B cell (primary cell): ENCODE data around the gene PRSS50. TPM values are rescaled to one million over a fixed set of nuclear protein-coding genes. Genes with fewer than 3 reads are reported as not detected.
"Not testable (repeated sequence)": the region's sequence is repeated elsewhere in the genome, so short reads cannot be mapped to it uniquely, and the experiment has no call there.

Source experiments
- ATAC-seq: fragments of 200-7000 bp; cut with Tn5 transposase; one replicate; pipeline ENCODE4 v1.10.0; 2021; ENCODE audit warnings: low read depth, mild to moderate bottlenecking, moderate number of reproducible peaks, moderate library complexity
- CTCF ChIA-PET: fragments of 350-600 bp; sonication (Branson Sonifier 250); formaldehyde crosslinking; loops from one replicate; lab custom pipeline; 2021; ENCODE audit warnings: antibody characterized with exemption, inconsistent platforms; lab: Charles Lee
- POLR2A ChIA-PET: fragments of 350-600 bp; sonication (Branson Sonifier 250); formaldehyde crosslinking; loops from one replicate; lab custom pipeline; 2021; ENCODE audit warnings: antibody characterized with exemption; lab: Charles Lee
- DNase-seq: peaks from one replicate; pipeline ENCODE4 v3.0.0; 2013
- H2AFZ ChIP-seq: 2 replicates; pipeline ENCODE4 v1.6.1; 2012; ENCODE audit warnings: mild to moderate bottlenecking, low read depth, low read length; ENCODE audit not compliant: insufficient read depth, poor library complexity, severe bottlenecking
- H3K27ac ChIP-seq, 2 donors: 1 replicate in 1 of 2; 2 replicates in 1 of 2; pipeline ENCODE4 v1.5.1; 2012 to 2013; ENCODE audit warnings: low read length in 2 of 2, mild to moderate bottlenecking in 2 of 2, moderate library complexity in 1 of 2
- H3K27me3 ChIP-seq, 4 experiments: fragments of 200-600 bp in 1 of 4; sonication (generic) in 1 of 4; replicated peaks in 1 of 4; 1 replicate in 2 of 4; 2 replicates in 2 of 4; pipeline versions ENCODE4 v1.6.1 to v1.7.0; 2013 to 2016; ENCODE audit warnings: low read length in 3 of 4, mild to moderate bottlenecking in 2 of 4, mixed read lengths in 1 of 4, moderate library complexity in 1 of 4; ENCODE audit not compliant: insufficient read depth in 4 of 4, control insufficient read depth in 3 of 4; ENCODE audit errors: control extremely low read depth in 1 of 4
- H3K36me3 ChIP-seq, 2 experiments: replicated peaks in 1 of 2; 1 replicate in 1 of 2; 2 replicates in 1 of 2; pipeline versions ENCODE4 v1.6.1 to v1.7.1; 2013; ENCODE audit warnings: low read length in 1 of 2; ENCODE audit not compliant: insufficient read depth in 2 of 2, control insufficient read depth in 1 of 2; ENCODE audit errors: control extremely low read depth in 1 of 2, extremely low read depth in 1 of 2
- H3K4me1 ChIP-seq, 2 donors: fragments of 200-600 bp in 1 of 2; sonication (generic) in 1 of 2; 1 replicate in 1 of 2; 2 replicates in 1 of 2; pipeline versions ENCODE4 v1.5.1 to v1.6.1; 2013 to 2017; ENCODE audit warnings: low read length in 2 of 2; ENCODE audit not compliant: control insufficient read depth in 2 of 2, insufficient read depth in 2 of 2
- H3K4me2 ChIP-seq: replicated peaks from 2 replicates; pipeline ENCODE3; 2012; ENCODE audit warnings: mild to moderate bottlenecking, low read depth, low read length; ENCODE audit not compliant: poor library complexity, severe bottlenecking
- H3K4me3 ChIP-seq, 5 experiments: fragments of 200-600 bp in 1 of 5; sonication (generic) in 1 of 5; 1 replicate in 3 of 5; 2 replicates in 2 of 5; pipeline versions ENCODE4 v1.5.1 to v1.7.0; 2011 to 2016; ENCODE audit warnings: low read length in 4 of 5, mild to moderate bottlenecking in 4 of 5, low read depth in 2 of 5, control low read depth in 1 of 5, moderate library complexity in 1 of 5; ENCODE audit not compliant: insufficient read depth in 1 of 5; ENCODE audit errors: control extremely low read depth in 1 of 5, extremely low read depth in 1 of 5
- H3K79me2 ChIP-seq: fragments of 200-600 bp; sonication (generic); one replicate; pipeline ENCODE4 v1.6.0; 2016; ENCODE audit warnings: low read length; ENCODE audit not compliant: control insufficient read depth, insufficient read depth
- H3K9ac ChIP-seq: fragments of 200-600 bp; sonication (generic); 2 replicates; pipeline ENCODE4 v1.6.1; 2017; ENCODE audit warnings: mild to moderate bottlenecking, low read length, moderate library complexity
- H3K9me3 ChIP-seq, 3 donors: one replicate each; pipeline versions ENCODE4 v1.6.1 to v1.7.1; 2013; ENCODE audit warnings: low read length in 2 of 3; ENCODE audit not compliant: control insufficient read depth in 2 of 3, insufficient read depth in 1 of 3; ENCODE audit errors: control extremely low read depth in 1 of 3
- H4K20me1 ChIP-seq: 2 replicates; pipeline ENCODE4 v1.6.0; 2012; ENCODE audit warnings: mild to moderate bottlenecking, low read length; ENCODE audit not compliant: insufficient read depth, control insufficient read depth, poor library complexity, severe bottlenecking
- H3K27ac Mint-ChIP-seq: one replicate; pipeline ENCODE4 v1.8.0; 2021; ENCODE audit warnings: mixed read lengths
- H3K27me3 Mint-ChIP-seq: one replicate; pipeline ENCODE4 v1.8.0; 2021; ENCODE audit warnings: mixed read lengths
- H3K4me1 Mint-ChIP-seq: one replicate; pipeline ENCODE4 v1.8.0; 2021; ENCODE audit warnings: mixed read lengths
- H3K4me3 Mint-ChIP-seq: one replicate; pipeline ENCODE4 v1.8.0; 2021; ENCODE audit warnings: mixed read lengths
- H3K9me3 Mint-ChIP-seq: one replicate; pipeline ENCODE4 v1.8.0; 2022; ENCODE audit warnings: mixed read lengths; ENCODE audit not compliant: insufficient read depth
- CTCF ChIP-seq: fragments of 200-600 bp; IDR thresholded peaks from one replicate; pipeline ENCODE4 v1.8.0; 2022; ENCODE audit warnings: antibody characterized with exemption, mild to moderate bottlenecking
- EZH2 ChIP-seq: IDR thresholded peaks from 2 replicates; pipeline ENCODE4 v1.6.1; 2012; ENCODE audit warnings: borderline replicate concordance, low read depth, mild to moderate bottlenecking, moderate library complexity, low read length; ENCODE audit not compliant: insufficient read depth, poor library complexity, severe bottlenecking
- WGBS: methylation state at CpG from one replicate; pipeline ENCODE4 v1.1.5; 2013; ENCODE audit warnings: missing lambda C conversion rate; ENCODE audit not compliant: insufficient coverage; 5-methylcytosine and 5-hydroxymethylcytosine counted together
- intact Hi-C: fragments of 100-400 bp; cut with micrococcal nuclease; formaldehyde crosslinking; loops from one replicate; pipeline ENCODE4 v1.10.0; 2022
- polyA plus RNA-seq: library from polyadenylated mRNA; depleted of rRNA; stranded (reverse); fragments of >200 nt; gene quantifications from 2 replicates; pipeline ENCODE4 v1.2.3, GENCODE V29; 2012
- total RNA-seq, 2 donors: library from RNA; stranded (reverse); fragments of 120-200 nt in 1 of 2; gene quantifications; 1 replicate in 1 of 2; 2 replicates in 1 of 2; pipeline versions ENCODE4 v1.2.3 to v1.2.4, GENCODE V29; 2013 to 2022

PRSS50 gene
- total and polyA plus RNA-seq, 2 donors (not counting 1 experiment from before 2014, with no cell fraction given) = 0.09 to 0.10 TPM

- Mint-ChIP-seq H3K27me3 (no peaks in the 10 kb centered on the region), H3K9me3 (no peaks in the 10 kb centered on the region), H3K27ac (no peak overlapping the region), H3K4me3 (no peak overlapping the region), H3K4me1 (no peaks in the 10 kb centered on the region)
- no peak for TF ChIP-seq EZH2
- H3K27ac ChIP-seq = no peak overlapping the region
- H3K9me3 ChIP-seq = no peaks in the 10 kb centered on the region
- H3K36me3 ChIP-seq = no peaks in the 10 kb centered on the region
- DNase-seq (no peak), ATAC-seq (no peak)
- 97% methylated on average over 25 of the region's 31 CpGs for WGBS
- H3K79me2 ChIP-seq = no peaks in the 10 kb centered on the region
- no peaks in the 10 kb centered on the region for H3K4me1 ChIP-seq
- H3K27me3 ChIP-seq = peaks cover 0 to 6% (median under 1%) of the 10 kb centered on the region in 4 experiments
- no peak overlapping the region for H3K4me3 ChIP-seq
- CTCF ChIA-PET = no interaction called here
- intact Hi-C loops = no loop called here
- H3K4me2 ChIP-seq = no peak overlapping the region
- H3K9ac ChIP-seq = no peak overlapping the region
- H2AFZ ChIP-seq = no peak overlapping the region
- no peaks in the 10 kb centered on the region for H4K20me1 ChIP-seq
- POLR2A ChIA-PET = no interaction called here
Observed at GRCh38 chr3:46756642-46757041, 39.0 kb upstream of the PRSS50 start.

- CTCF ChIA-PET = no interaction called here
- no peaks in the 10 kb centered on the region for H3K9me3 ChIP-seq
- DNase-seq (no peak), ATAC-seq (no peak)
- Mint-ChIP-seq H3K27me3 (no peaks in the 10 kb centered on the region), H3K27ac (no peak overlapping the region), H3K9me3 (no peaks in the 10 kb centered on the region), H3K4me3 (no peak overlapping the region), H3K4me1 (no peaks in the 10 kb centered on the region)
- H3K4me2 ChIP-seq = no peak overlapping the region
- H2AFZ ChIP-seq = no peak overlapping the region
- peaks cover 0 to 6% (median 0%) of the 10 kb centered on the region in 4 experiments for H3K27me3 ChIP-seq
- H3K36me3 ChIP-seq = no peaks in the 10 kb centered on the region
- H3K4me3 ChIP-seq = no peak overlapping the region
- no peaks in the 10 kb centered on the region for H4K20me1 ChIP-seq
- WGBS = 94% methylated on average over 2 of the region's 6 CpGs
- H3K4me1 ChIP-seq = no peaks in the 10 kb centered on the region
- H3K9ac ChIP-seq = no peak overlapping the region
- TF ChIP-seq EZH2 = no peak
- TF ChIP-seq CTCF = no peak
- intact Hi-C loops = no loop called here
- no peak overlapping the region for H3K27ac ChIP-seq
- POLR2A ChIA-PET = no interaction called here
- H3K79me2 ChIP-seq = no peaks in the 10 kb centered on the region
Observed at GRCh38 chr3:46755646-46756045, 38.0 kb upstream of the PRSS50 start.

- H3K27ac Mint-ChIP-seq = not testable (repeated sequence)
Observed at GRCh38 chr3:46753127-46753526, 35.5 kb upstream of the PRSS50 start.

More at GRCh38 chr3:46753127-46753526, 35.5 kb upstream of the PRSS50 start:
- DNase-seq, CTCF ChIA-PET, H3K9ac ChIP-seq, intact Hi-C loops, H3K4me3 ChIP-seq, ATAC-seq, H3K9me3 ChIP-seq, H3K4me3 Mint-ChIP-seq, H3K79me2 ChIP-seq, H3K4me1 Mint-ChIP-seq, H3K27me3 Mint-ChIP-seq, POLR2A ChIA-PET, H3K4me2 ChIP-seq, H3K9me3 Mint-ChIP-seq, H3K27me3 ChIP-seq, H2AFZ ChIP-seq, H4K20me1 ChIP-seq, H3K4me1 ChIP-seq, H3K36me3 ChIP-seq, H3K27ac ChIP-seq: not testable (repeated sequence)
- 78% methylated on average over 6 of the region's 6 CpGs for WGBS
